Mononuclear cell (primary cell): ENCODE results near the gene PRKAR1B. TPM values are rescaled to one million over a fixed set of nuclear protein-coding genes. Genes with fewer than 3 reads are reported as not detected.
"Not testable (repeated sequence)": the region's sequence is repeated elsewhere in the genome, so short reads cannot be mapped to it uniquely, and the experiment has no call there.

Experiments used
- H3K27me3 ChIP-seq: 2 replicates; pipeline ENCODE4 v1.6.0; 2011; ENCODE audit warnings: low read length, control low read depth; ENCODE audit not compliant: insufficient read depth
- H3K4me1 ChIP-seq: 2 replicates; pipeline ENCODE4 v1.5.1; 2011; ENCODE audit warnings: mild to moderate bottlenecking, low read length, control low read depth; ENCODE audit not compliant: insufficient read depth
- H3K4me3 ChIP-seq: 2 replicates; pipeline ENCODE4 v1.5.1; 2011; ENCODE audit warnings: mild to moderate bottlenecking, low read length, moderate library complexity
- H3K9me3 ChIP-seq: 2 replicates; pipeline ENCODE4 v1.5.1; 2011; ENCODE audit warnings: low read depth, mild to moderate bottlenecking, control low read depth, low read length
- total RNA-seq: library from RNA; depleted of rRNA; stranded (reverse); fragments of >200 nt; gene quantifications from one replicate; pipeline ENCODE4 v1.2.3, GENCODE V29; 2012

The PRKAR1B gene
- total RNA-seq, 1 donor, result 9.4 TPM

GRCh38 chr7:652167-652566 lies 74.9 kb downstream of the PRKAR1B start:
- H3K4me3 ChIP-seq, H3K9me3 ChIP-seq, H3K27me3 ChIP-seq, H3K4me1 ChIP-seq: not testable (repeated sequence)

GRCh38 chr7:651032-651728 lies 75.9 kb downstream of the PRKAR1B start:
- Histone ChIP-seq H3K9me3 (no peaks in the 10 kb centered on the region), H3K4me1 (no peaks in the 10 kb centered on the region), H3K4me3 (no peak overlapping the region), H3K27me3 (no peaks in the 10 kb centered on the region)

- Histone ChIP-seq H3K9me3 (no peaks in the 10 kb centered on the region), H3K27me3 (no peaks in the 10 kb centered on the region), H3K4me3 (no peak overlapping the region), H3K4me1 (no peaks in the 10 kb centered on the region)
These were observed 76.6 kb downstream of the PRKAR1B start for GRCh38 chr7:650339-651031.

GRCh38 chr7:646951-647350 lies 80.1 kb downstream of the PRKAR1B start:
- no peaks in the 10 kb centered on the region for H3K27me3 ChIP-seq
- H3K9me3 ChIP-seq, result no peaks in the 10 kb centered on the region
- H3K4me1 ChIP-seq, result no peaks in the 10 kb centered on the region
- H3K4me3 ChIP-seq, result no peak overlapping the region

- H3K9me3 ChIP-seq, result no peaks in the 10 kb centered on the region
- H3K27me3 ChIP-seq, result no peaks in the 10 kb centered on the region
- H3K4me3 ChIP-seq, result no peak overlapping the region
- H3K4me1 ChIP-seq, result no peaks in the 10 kb centered on the region
These were observed 80.6 kb downstream of the PRKAR1B start for GRCh38 chr7:646487-646886.

GRCh38 chr7:645606-646005 lies 81.5 kb downstream of the PRKAR1B start:
- H3K27me3 ChIP-seq, result no peaks in the 10 kb centered on the region
- no peaks in the 10 kb centered on the region for H3K9me3 ChIP-seq
- H3K4me3 ChIP-seq, result no peak overlapping the region

GRCh38 chr7:644381-645305 lies 82.4 kb downstream of the PRKAR1B start:
- Histone ChIP-seq H3K4me1 (no peaks in the 10 kb centered on the region), H3K27me3 (no peaks in the 10 kb centered on the region), H3K4me3 (no peak overlapping the region), H3K9me3 (no peaks in the 10 kb centered on the region)

More at GRCh38 chr7:645606-646005, 81.5 kb downstream of the PRKAR1B start:
- H3K4me1 ChIP-seq, result no peaks in the 10 kb centered on the region

GRCh38 chr7:641966-642365 lies 85.1 kb downstream of the PRKAR1B start:
- H3K4me3 ChIP-seq, result no peak overlapping the region
- H3K27me3 ChIP-seq, result no peaks in the 10 kb centered on the region
- no peaks in the 10 kb centered on the region for H3K4me1 ChIP-seq
- no peaks in the 10 kb centered on the region for H3K9me3 ChIP-seq

- Histone ChIP-seq H3K4me3 (no peak overlapping the region), H3K9me3 (no peaks in the 10 kb centered on the region), H3K27me3 (no peaks in the 10 kb centered on the region), H3K4me1 (no peaks in the 10 kb centered on the region)
These were observed 85.8 kb downstream of the PRKAR1B start for GRCh38 chr7:641269-641671.

GRCh38 chr7:638256-639011 lies 88.6 kb downstream of the PRKAR1B start:
- Histone ChIP-seq H3K27me3 (no peaks in the 10 kb centered on the region), H3K4me3 (no peak overlapping the region), H3K9me3 (no peaks in the 10 kb centered on the region), H3K4me1 (no peaks in the 10 kb centered on the region)

GRCh38 chr7:637826-638225 lies 89.3 kb downstream of the PRKAR1B start:
- Histone ChIP-seq H3K9me3 (no peaks in the 10 kb centered on the region), H3K4me3 (no peak overlapping the region), H3K27me3 (no peaks in the 10 kb centered on the region), H3K4me1 (no peaks in the 10 kb centered on the region)

GRCh38 chr7:636396-636795 lies 90.7 kb downstream of the PRKAR1B start:
- Histone ChIP-seq H3K27me3 (no peaks in the 10 kb centered on the region), H3K4me3 (no peak overlapping the region), H3K9me3 (no peaks in the 10 kb centered on the region), H3K4me1 (no peaks in the 10 kb centered on the region)

- H3K27me3 ChIP-seq, H3K4me1 ChIP-seq, H3K9me3 ChIP-seq, H3K4me3 ChIP-seq: not testable (repeated sequence)
These were observed 91.2 kb downstream of the PRKAR1B start for GRCh38 chr7:635687-636382.

- Histone ChIP-seq H3K9me3 (no peaks in the 10 kb centered on the region), H3K27me3 (no peaks in the 10 kb centered on the region), H3K4me3 (no peak overlapping the region), H3K4me1 (no peaks in the 10 kb centered on the region)
These were observed 91.9 kb downstream of the PRKAR1B start for GRCh38 chr7:635227-635626.
